Hematopoietic multipotent progenitor cell treated with erythropoietin and hydrocortisone succinate and interleukin-3 and kit ligand, for 15 days (in vitro differentiated cells): ENCODE measurements around the gene INTS6L.

ENCODE experiments used
- DNase-seq: peaks from one replicate; pipeline ENCODE4 v3.0.0-alpha.2; 2015; ENCODE audit warnings: low spot score

Gene INTS6L, protein sequence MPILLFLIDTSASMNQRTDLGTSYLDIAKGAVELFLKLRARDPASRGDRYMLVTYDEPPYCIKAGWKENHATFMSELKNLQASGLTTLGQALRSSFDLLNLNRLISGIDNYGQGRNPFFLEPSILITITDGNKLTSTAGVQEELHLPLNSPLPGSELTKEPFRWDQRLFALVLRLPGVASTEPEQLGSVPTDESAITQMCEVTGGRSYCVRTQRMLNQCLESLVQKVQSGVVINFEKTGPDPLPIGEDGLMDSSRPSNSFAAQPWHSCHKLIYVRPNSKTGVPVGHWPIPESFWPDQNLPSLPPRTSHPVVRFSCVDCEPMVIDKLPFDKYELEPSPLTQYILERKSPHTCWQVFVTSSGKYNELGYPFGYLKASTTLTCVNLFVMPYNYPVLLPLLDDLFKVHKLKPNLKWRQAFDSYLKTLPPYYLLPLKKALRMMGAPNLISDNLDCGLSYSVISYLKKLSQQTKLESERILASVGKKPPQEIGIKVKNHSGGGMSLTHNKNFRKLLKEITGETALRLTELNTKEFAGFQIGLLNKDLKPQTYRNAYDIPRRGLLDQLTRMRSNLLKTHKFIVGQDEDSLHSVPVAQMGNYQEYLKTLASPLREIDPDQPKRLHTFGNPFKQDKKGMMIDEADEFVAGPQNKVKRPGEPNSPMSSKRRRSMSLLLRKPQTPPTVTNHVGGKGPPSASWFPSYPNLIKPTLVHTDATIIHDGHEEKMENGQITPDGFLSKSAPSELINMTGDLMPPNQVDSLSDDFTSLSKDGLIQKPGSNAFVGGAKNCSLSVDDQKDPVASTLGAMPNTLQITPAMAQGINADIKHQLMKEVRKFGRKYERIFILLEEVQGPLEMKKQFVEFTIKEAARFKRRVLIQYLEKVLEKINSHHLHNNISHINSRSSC

DNA sequence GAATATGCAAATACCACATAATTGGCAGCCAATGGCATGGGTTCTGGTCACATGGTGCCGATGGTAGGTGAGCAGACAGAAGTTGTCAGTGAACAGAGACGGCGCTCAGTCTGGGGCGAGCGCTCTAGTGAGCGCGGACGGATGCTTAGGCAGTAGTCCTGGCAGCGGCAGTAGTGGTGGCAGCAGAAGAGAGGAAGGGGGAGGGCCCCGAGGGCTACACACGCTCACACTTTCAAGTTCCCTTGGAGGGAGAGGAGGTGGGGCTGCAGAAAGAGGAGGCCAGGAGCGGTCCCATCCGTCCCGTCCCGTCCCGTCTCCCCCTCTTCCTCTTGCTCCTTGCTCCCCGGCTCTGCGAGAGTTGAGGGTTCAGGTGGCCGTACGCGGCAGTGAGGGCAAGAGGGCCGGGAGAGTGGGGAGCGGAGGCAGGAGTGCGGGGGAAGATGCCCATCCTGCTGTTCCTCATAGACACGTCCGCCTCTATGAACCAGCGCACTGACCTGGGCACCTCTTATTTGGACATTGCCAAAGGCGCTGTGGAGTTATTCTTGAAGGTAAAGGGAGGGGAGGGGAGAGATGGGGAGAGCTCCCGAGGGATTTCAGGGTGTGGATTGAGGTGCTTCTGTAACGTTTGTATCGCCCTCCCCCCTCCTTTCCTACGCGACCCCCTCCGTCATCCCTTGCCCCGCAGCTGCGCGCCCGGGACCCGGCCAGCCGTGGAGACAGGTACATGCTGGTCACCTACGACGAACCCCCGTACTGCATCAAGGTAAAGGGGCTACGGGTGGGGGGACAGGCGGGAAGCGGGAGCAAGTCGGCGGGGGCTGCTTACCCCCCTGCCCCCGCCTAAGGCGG is at the start of gene INTS6L:
Gene INTS6L, plus strand, starts transcription at position 108 of the 852 bp plus-strand sequence. Its CDS starts 333 bp downstream, at position 441.
- DNase-seq, result peak; percentile 86

DNA sequence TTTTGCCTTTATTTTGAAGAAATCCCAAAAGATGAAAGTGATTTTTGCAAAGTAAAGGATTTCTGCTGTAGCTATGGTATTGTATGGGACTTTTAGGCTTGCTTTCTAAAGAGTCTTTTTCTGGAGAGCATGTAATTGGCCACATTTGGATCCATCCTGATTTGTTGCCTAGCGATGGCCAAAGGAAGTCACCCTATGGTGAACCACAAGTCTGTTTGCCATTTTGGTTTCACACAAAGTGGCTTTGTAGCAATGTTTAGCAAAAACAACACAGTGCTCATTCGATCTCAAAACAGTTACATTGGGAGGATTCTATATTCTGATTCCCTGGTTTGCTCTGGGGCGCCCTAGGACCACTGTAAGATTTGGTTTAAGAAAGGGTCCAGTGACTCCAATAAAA is 44.1 kb upstream of the INTS6L start:
- DNase-seq, result no peak

DNA sequence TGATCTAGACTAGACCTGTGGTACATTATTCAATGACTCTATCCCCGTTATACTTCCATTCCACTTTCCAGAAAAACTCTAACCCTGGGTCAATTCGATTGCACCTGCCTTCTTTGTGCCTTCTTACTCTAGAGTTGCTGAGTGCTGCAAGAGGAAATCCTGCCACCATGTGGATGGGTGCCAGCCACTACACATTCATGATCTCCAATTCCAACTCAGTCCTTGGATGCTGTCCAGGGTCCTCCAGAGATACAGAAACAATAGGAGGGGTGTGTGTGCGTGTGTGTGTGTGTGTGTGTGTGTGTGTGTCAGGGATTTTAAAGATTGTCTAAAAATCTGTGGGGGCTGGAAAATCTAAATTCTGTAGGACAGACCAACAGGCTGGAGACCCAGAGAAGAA is 42.9 kb upstream of the INTS6L start:
- peak; percentile 2 for DNase-seq

DNA sequence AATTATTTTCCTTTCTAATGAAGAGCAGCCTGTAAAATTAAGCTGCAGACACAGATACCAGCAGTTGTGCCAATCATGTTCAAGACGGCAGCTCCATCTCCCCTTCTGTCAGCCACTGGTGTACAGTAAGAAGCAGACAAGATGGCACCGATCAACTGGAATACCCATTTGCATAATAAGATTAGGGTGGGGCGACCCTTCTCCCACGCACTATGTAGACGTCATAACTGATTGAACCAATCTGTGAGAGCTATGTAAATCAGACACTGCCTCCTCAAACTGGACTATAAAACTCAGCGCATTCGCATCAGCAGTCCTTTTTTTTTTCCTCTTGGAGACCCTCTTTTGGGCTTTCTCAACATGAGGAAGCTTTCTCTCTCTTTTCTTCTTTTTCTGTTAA is 40.4 kb upstream of the INTS6L start:
- no peak for DNase-seq

DNA sequence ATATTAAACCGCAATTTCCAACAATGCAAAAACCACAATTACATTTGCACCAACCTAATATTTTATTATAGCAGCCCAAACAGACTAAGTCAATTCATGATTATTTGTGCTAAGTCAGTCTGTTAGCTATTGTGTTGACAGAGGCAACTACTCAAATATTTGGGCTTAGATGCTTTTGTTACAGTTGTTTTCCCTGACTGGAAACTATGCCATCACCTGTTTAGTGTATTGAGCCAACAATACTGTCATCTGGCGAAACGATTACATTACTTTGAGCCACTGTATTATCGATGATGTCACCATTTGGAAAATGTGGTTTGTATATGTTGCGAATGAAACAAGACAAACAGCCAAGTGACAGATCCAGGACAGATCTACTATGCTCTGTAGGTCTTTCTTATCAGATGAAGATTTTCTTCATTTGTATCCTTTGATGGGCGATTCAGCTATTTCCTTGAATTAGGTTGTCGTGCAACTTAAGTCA is 38.7 kb upstream of the INTS6L start:
- DNase-seq, result no peak

DNA sequence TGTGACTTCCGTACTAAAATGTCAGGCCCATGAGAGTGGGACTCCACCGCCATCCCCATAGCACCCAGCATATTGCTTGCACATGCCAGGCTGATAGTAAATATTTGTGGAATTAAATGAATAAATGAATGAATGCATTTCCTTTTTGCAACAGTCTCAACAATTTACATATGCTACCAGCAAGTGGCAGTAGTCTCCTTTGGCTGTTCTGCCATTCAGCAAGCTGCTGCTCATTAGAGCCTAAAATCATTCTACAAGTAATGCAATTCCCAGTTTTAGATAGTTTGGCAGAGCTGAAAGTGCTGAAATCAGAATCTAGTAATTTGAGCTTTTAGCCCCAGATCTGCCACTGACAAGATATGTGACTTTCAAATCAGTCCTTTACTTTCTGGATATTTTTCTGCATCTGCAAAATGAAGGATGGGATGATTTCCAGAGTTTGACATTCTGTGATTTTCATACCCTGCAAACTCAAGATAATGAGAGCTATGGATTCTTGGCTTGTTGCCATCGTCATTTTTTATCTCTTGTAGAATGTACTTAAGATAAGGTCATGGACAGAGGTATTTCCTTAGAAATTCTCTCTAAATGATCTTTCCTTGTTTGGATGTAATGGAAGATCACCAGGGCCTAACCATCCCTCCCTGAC is 35.7 kb upstream of the INTS6L start:
- peak; percentile 32 for DNase-seq

DNA sequence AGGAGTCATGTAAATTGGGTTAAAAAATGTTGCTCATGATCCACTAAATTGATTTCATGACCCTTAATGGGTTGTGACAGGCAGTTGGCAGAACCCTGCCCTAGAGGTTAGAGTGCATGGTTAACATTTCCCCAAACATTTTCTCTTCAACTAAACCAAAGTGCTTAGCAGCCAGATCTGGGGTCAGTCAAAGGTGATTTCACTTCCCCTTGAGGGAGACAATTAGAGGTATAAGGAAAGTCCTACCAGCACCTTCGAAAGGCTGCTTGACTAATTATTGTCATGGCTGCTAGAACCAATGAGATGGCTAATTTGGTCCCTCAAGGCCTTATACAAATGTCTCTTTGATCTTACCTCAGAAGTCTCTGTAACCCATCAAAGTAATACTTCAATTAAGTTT is 30.9 kb upstream of the INTS6L start:
- DNase-seq, result no peak

DNA sequence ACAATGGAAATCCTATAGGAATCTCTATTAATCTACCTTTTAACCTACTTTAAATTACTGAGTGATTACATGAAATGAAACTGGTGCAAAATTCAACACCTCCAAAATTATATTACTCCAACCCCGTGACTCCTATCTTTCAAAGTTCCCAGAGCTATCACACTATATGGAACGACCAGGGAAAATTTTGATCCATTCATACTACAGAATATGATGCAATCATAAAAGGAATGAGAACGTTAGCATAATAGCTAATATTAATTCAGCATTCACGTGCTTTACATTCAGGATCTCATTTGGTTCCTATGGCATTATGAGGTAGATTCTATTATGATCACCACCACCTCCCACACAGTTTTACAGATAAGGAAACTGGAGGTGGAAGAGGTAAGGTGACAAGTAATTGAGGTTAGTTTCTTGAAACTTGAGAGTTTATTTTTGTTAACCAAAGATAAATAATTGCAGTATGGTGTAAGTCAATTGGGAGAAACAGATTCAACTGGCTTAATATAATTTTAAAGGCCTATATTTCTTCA is 29.4 kb upstream of the INTS6L start:
- no peak for DNase-seq

DNA sequence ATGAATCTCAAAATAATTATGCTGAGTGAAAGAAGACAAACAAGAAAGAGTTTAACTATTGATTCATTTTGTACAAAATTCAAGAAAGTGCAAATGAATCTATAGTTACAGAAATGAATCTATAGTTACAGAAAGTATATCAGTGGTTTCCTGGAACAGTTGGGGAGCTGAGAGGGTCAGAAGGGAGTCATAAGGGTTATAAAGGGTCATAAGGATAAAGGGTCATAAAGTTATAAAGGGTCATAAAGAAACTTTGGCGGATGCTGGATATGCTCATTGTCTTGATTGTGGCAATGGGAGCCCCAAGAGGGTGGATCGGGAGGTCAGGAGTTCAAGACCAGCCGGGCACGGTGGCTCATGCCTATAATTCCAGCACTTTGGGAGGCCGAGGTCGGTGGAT is 26.0 kb upstream of the INTS6L start:
- DNase-seq, result no peak

DNA sequence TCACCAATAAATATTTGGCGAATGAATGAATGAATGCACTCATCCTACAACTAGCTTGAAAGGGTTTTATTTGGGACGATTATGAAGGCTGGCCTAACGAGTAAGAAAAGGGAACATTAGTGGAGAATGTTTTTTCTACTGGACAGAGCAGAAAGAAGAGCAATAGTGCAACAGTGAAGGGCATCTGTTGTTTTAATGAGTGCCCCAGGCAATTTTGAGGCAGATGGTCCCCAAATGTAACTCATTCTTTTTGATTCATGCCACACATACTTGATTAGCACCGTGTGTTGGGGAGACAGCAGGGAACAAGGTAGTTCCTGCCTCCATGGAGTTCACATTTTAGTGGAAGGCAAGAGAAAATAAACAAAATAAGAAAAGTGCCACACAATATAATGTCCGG is 22.7 kb upstream of the INTS6L start:
- DNase-seq, result no peak

DNA sequence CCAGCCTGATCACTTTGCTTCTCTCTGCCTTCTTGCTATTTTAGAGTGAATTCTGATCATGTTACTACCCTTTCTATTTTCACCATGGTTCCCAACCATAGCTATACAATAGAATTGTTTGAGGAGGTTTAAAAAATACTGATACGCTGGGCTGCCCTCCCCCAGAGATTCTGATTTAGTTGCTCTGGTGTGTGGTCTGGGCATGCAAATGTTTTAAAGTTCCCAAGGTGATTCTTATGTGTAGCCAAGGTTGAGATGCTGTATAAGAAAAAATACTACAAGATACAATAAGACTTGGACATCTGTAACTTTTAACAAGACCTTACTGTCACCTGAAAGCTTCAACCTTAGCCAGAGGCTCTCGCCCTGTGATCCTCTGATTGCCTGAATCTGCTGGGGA is 22.2 kb upstream of the INTS6L start:
- no peak for DNase-seq

DNA sequence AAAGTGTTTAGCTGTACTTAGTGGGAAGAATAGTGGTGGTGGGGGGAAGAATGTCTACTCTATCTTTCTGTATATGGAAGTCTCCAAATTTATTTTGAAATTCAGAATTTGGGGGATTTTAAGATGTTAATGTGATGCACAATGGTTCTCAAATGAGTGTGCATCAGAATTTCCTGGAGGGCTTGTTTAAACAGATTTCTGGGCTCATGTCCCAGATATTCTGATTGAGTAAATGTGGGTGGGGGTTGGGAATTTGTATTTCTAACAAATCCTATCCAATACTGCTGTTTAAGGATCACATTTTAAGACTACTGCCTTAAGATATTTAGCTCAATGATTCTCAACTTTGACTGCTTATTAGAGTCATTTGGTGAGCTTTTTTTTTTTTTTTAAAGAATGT is 15.1 kb upstream of the INTS6L start:
- DNase-seq, result no peak

DNA sequence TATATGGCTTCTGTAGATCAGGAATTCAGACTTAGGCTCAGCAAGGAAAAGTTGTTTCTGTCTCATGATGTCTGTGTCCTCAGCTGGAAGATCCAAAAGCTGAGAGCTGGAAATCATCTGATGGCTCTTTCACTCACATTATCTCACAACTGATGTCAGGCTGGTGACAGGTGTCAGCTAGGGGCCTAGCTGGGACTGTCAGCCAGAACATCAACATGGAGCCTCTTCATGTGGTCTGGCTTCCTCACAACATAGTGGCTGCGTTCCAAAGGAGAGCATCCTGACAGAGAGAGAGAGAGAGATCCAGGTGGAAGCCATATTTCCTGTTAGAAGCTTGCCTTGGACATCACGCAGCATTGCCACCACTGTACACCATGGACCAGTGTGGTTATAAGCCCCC is 10.6 kb upstream of the INTS6L start:
- no peak for DNase-seq

DNA sequence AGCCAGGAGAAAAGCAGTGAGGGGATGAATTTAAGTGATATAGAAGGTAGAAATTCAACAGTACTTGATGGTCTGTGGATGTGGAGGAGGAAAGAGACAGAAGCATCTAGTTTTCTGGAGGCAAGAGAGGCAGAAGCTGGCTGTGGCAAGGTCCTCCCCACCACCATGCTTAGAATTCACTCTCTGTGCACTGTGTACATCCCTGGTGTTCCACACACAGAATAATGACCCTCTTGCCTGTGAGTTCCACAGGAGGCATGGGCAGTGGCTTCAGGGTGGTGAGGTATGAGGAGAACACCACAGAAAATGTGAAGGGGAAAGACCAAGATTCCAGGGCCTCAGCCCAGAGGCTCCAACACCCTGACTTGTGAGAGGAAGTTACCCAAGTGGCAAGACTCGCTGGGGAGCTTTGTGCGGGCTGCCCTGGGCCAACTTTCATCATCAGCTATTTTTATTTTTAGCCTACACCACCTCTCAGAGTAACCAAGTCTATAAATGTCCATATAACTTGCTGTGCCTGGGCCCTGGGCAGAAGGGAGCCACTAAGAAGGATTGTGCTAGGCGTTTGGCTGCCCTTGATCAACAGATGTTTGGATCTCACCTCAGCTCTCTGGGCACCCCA is 7.8 kb upstream of the INTS6L start:
- DNase-seq, result no peak

DNA sequence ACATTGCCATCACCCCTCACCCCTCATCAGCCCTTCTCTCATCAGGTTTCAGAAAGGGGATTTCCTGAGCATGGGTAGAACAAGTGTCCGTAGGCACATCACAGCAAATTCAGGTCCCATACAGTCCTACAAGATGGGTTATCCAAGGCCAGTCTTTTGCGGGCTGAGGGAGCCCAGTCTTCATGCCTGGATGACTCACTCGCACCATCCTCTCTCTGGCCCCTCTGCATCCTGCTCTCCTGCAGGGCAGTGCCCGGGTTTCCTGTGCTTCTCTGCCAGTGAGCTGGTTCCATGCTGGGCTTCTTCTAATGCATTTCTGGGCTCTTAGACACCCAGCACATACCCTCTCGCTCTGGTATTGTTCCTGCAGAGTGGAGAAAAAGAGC is 7.3 kb upstream of the INTS6L start:
- no peak for DNase-seq

DNA sequence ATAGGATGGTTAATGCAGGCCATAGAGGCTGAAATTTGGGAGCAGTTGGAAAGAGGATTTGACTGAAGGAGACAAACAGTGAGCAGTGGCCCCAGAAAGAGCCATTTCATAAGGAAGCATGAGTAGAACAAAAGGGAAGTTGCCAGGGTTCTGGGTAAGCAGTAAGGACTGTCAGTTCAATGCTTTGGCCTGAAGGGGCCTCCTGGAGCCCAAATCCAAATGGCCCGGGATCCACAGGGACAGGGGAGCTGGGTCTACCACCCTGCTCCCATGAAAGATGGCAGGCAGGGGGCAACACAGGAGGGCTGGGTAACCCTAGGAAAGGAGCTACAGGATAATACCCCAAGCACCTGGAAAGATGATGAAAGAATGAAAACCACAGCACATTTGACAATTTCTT is 4.1 kb upstream of the INTS6L start:
- no peak for DNase-seq

DNA sequence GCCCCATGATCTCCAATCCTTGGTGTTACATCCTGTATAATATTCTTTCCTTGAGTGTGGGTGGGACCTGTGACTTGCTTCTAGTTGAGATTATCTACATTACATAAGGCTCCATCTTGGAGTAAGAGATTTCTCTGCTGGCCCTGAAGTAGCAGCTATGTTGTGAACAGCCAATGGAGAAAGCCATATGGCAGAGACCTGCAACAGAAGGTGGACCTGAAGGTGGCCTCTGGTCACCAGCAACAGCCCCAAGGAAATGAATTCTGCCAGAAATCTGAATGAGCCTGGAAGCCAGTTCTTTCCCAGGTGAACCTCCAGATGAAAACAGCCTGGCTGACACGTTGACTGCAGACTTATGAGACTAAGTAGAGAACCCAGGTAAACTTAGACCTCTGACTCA is 2.3 kb upstream of the INTS6L start:
- no peak for DNase-seq

DNA sequence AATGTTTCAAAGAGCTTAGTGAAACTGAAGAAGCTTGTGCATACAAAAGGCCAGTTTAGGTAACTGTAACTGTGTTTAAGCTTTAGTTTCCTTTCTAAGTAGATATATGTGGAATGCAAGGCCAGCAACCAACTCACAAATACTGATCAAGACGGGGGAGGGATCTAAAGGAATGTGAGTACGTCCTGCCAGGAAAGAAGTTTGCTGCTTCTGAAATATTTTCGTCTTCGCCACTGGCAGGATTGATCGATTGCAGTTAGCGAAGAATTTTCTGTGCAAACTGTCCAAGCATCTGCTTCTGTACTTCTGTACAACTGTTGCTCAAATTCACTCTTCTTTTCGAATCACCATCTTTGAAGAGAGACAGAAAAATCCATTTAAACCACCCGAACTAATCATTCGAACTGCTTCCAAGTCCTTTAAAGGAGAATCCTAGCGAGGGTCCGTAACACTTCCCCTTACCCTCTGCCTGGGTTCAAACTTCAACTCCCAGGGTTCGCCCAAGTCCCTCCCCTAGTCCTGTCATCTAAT is 373 bp upstream of the INTS6L start:
- no peak for DNase-seq

DNA sequence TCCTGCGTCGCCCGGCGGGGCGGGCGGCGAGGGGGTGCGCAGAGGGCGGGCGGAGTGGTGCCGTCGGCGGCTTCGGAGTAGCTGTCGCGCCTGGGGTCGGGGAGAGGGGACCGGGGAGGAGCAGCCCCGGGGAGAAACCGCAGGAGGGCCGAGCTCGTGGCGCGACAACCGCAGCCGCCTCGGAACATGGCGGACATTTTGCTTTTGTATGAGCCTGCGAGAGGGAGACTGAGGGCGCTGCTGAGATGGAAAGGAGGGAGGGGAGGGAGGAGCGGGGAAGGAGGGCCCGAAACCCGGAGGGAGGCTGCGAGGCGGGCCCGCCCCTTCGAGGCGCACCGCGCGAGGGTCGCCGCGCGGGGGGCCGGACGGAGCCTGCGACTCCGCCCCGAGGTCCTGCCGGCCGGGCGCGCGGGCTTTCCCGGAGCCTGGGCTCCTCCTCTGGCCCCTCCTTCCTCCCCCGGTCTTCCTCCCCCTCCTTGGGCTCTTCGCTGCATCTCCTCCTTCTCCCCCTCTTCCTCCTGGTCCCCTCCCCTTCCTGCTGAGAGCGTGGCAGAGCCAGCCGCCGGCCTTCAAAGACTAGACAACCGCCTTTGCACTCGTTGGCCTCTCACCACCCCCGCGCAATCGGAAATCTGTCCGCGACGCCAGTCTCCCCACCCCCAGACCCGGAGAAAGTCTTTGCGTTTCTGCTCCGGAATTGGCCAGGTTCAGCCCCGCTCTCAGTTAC is 1.1 kb downstream of the INTS6L start:
- peak; percentile 84 for DNase-seq

DNA sequence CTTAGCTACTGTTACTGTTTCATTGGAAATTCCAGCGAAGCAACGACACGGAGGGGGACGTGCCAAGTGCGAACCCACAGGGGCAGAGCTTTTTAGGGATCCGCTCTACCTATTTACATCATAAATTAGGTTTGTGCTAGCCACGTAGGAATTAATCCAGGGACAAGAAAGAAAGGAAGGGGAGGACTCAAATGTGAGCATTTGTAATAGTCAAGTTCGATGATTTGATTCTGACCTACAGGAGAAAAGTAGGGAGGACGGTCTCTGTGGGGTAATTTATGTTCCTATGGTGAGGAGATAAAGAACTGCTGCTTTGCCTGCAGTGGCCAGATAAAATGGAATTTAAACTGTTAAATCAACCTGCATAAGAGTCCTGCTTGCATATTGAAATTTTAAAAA is 1.7 kb downstream of the INTS6L start:
- peak; percentile 71 for DNase-seq
